Renal cortex interstitium (tissue), 15 donors: ENCODE data around the gene PHLDA1. TPM values are rescaled to one million over a fixed set of nuclear protein-coding genes. Genes with fewer than 3 reads are reported as not detected.

ENCODE experiments used
- DNase-seq, 11 donors: peaks; one replicate each; pipeline ENCODE4 v3.0.0-alpha.2; 2013; ENCODE audit warnings: low read depth in 9 of 11, low spot score in 4 of 11; ENCODE audit errors: extremely low read depth in 1 of 11
- long read RNA-seq, 16 experiments: transcript quantifications; one replicate each; lab custom pipeline, GENCODE V29; 2026
- polyA plus RNA-seq, 3 donors: library from polyadenylated mRNA; unstranded; fragments of 120-200 nt; gene quantifications; one replicate each; pipeline ENCODE4 v1.2.1, GENCODE V29; 2013; ENCODE audit not compliant: insufficient read length in 3 of 3

Gene PHLDA1
- 10 to 100 TPM; 37.7 to 44.9 (median 41.7) TPM for polyA plus RNA-seq
- long read RNA-seq, donor 1, full-length matches to known transcripts, result 15 of 15 reads
- long read RNA-seq, donor 1, partial matches to known transcripts, result 0 of 15 reads
- long read RNA-seq, donor 1, other reads (novel, unspliced or antisense), result 0 of 15 reads
- long read RNA-seq, donor 2, full-length matches to known transcripts, result 14 of 14 reads
- long read RNA-seq, donor 2, partial matches to known transcripts, result 0 of 14 reads
- long read RNA-seq, donor 2, other reads (novel, unspliced or antisense), result 0 of 14 reads
- long read RNA-seq, donor 3, full-length matches to known transcripts, result 27 of 27 reads
- long read RNA-seq, donor 3, partial matches to known transcripts, result 0 of 27 reads
- long read RNA-seq, donor 3, other reads (novel, unspliced or antisense), result 0 of 27 reads
- long read RNA-seq, donor 4, full-length matches to known transcripts, result 19 of 19 reads
- long read RNA-seq, donor 4, partial matches to known transcripts, result 0 of 19 reads
- long read RNA-seq, donor 4, other reads (novel, unspliced or antisense), result 0 of 19 reads
- long read RNA-seq, donor 5, result 0 reads
- long read RNA-seq, donor 6, full-length matches to known transcripts, result 37 of 37 reads
- long read RNA-seq, donor 6, partial matches to known transcripts, result 0 of 37 reads
- long read RNA-seq, donor 6, other reads (novel, unspliced or antisense), result 0 of 37 reads
- long read RNA-seq, donor 7, full-length matches to known transcripts, result 24 of 24 reads
- long read RNA-seq, donor 7, partial matches to known transcripts, result 0 of 24 reads
- long read RNA-seq, donor 7, other reads (novel, unspliced or antisense), result 0 of 24 reads
- long read RNA-seq, donor 8, full-length matches to known transcripts, result 59 of 59 reads
- long read RNA-seq, donor 8, partial matches to known transcripts, result 0 of 59 reads
- long read RNA-seq, donor 8, other reads (novel, unspliced or antisense), result 0 of 59 reads
- long read RNA-seq, donor 9, full-length matches to known transcripts, result 8 of 8 reads
- long read RNA-seq, donor 9, partial matches to known transcripts, result 0 of 8 reads
- long read RNA-seq, donor 9, other reads (novel, unspliced or antisense), result 0 of 8 reads
- long read RNA-seq, donor 10, full-length matches to known transcripts, result 26 of 26 reads
- long read RNA-seq, donor 10, partial matches to known transcripts, result 0 of 26 reads
- long read RNA-seq, donor 10, other reads (novel, unspliced or antisense), result 0 of 26 reads
- long read RNA-seq, donor 11, full-length matches to known transcripts, result 14 of 27 reads
- long read RNA-seq, donor 11, partial matches to known transcripts, result 13 of 27 reads
- long read RNA-seq, donor 11, other reads (novel, unspliced or antisense), result 0 of 27 reads
- long read RNA-seq, donor 12, full-length matches to known transcripts, result 5 of 5 reads
- long read RNA-seq, donor 12, partial matches to known transcripts, result 0 of 5 reads
- long read RNA-seq, donor 12, other reads (novel, unspliced or antisense), result 0 of 5 reads
- long read RNA-seq, donor 13, result 0 reads
- long read RNA-seq, donor 14, full-length matches to known transcripts, result 15 of 15 reads
- long read RNA-seq, donor 14, partial matches to known transcripts, result 0 of 15 reads
- long read RNA-seq, donor 14, other reads (novel, unspliced or antisense), result 0 of 15 reads
- long read RNA-seq, donor 15, full-length matches to known transcripts, result 6 of 6 reads
- long read RNA-seq, donor 15, partial matches to known transcripts, result 0 of 6 reads
- long read RNA-seq, donor 15, other reads (novel, unspliced or antisense), result 0 of 6 reads
- long read RNA-seq, donor 16, full-length matches to known transcripts, result 64 of 78 reads
- long read RNA-seq, donor 16, partial matches to known transcripts, result 14 of 78 reads
- long read RNA-seq, donor 16, other reads (novel, unspliced or antisense), result 0 of 78 reads

- peak in 10 of 11 donors; percentile 86 to 96 (median 95) for DNase-seq
These were observed at the start of gene PHLDA1 for GRCh38 chr12:76031414-76032042. Gene PHLDA1, minus strand, starts transcription at chr12:76031776.

- DNase-seq, result no peak
These were observed 49.3 kb upstream of the PHLDA1 start for GRCh38 chr12:76080729-76081415.

DNA sequence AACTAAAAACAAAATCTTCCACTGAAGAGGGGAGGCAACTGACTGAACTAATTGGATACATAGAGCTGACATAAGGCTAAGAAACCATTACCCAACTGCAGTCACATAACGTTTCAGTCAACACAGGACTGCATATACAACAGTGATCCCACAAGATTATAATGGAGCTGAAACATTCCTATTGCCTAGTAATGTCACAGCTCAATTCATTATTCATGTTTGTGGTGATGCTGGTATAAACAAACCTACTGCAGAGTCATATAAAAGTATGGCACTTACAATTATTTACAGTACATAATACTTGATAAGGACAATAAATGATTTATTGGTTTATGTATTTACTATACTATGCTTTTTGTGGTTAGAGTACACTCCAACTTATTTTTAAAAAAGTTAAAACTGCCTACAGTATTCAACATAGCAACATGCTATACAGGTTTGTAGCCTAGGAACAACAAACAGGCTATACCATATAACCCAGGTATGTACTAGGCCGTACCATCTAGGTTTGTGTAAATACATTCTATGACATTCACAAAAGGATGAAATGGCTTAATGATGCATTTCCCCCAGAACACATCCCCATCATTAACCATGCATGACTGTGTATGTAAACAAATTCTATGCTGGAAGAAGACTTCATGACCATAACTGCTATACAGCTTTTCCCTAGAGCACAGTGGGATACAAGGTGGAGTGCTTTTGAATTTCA is 48.6 kb upstream of the PHLDA1 start:
- no peak for DNase-seq

DNA sequence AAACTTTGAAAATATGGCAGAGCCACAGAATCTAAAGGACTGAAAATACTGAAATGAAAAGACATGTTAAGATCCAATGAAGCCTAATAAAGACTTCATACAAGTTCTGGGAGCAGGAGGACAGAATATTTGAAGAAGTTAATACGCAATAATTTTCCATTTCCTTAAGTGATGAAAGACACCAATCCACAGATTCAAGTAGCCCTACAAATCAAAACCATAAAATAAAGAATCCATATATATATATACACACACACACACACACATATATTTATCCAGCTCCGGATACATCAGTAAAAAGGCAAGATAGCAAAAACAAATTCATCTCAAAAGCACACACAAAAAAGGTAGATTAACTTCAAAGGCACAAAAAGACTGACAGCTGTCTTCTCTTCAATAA is 47.2 kb upstream of the PHLDA1 start:
- DNase-seq, result no peak

DNA sequence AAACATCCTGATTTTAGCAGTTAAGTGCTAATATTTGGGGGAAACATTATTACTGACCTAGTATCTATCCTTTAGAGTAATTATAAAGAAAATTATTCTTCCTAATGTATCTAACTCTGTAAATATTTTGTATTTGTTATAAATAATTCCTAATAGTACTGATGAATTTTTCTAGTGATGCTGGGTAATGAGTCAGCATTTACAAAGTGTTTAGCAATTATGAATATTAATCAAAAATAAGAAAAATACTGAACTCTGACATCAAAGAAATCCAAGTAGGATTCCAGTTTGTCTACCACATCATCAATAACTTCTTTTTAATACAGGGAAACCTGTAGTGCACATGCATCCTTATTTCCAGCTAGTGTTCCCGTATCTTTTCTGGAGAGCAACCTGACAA is 43.9 kb upstream of the PHLDA1 start:
- no peak for DNase-seq

GRCh38 chr12:76074701-76075336 is 43.2 kb upstream of the PHLDA1 start:
- DNase-seq, result no peak

DNA sequence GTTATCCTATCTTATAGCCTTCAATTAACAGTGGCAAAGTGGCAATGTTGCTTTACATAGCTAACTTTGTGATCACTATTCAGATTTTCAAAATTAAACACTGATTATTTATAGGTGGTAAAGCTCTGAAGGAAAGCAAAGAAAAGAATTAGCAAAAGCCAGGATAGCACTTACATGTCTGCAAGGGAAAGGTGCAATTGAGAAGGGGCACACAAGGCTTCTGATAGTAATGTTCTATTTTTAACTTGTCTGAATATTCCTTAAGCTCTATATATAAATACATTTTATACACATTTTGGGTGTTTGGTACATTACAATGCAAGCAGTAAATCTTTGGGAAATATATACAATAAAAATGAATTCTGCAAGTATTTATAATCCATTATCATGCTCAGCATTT is 42.0 kb upstream of the PHLDA1 start:
- no peak for DNase-seq

GRCh38 chr12:76072568-76072967 is 41.0 kb upstream of the PHLDA1 start:
- DNase-seq, result no peak

DNA sequence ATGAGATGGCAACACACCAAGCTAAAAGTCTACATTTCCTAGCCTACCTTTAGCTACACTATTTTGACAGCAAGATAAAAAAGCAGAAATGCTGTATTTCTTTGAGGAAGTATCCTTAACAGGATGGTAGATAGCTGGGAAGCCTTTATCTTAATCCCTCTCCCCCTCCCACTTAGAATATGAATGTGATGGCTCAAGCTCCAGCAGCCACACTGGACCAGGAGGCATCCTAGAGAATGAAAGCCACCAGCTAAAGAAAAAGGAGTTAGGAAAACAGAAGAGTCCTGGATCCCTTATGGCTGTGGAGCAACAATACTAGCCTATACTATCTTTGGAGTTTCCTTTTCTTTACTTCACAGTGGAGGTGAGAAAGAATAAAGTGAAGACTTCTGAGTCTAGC is 37.8 kb upstream of the PHLDA1 start:
- DNase-seq, result no peak

DNA sequence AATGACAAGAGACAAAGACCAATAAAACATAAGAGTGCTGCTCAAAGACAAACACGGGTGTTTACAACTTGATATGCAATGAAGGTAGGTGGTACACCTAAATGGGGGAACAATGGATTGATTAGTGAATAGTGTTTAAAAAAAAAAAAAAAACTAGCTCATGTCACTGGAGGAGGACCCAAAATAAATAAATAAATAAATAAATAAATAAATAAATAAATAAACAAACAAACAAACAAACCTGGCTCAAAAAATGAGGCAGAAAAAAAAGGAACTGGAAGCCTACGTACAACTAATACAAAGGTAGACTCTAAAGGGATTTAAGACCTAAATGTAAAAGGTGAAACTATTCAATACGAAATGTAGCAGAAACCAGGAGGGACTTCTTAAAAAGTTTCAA is 34.3 kb upstream of the PHLDA1 start:
- DNase-seq, result no peak

- no peak for DNase-seq
These were observed 33.3 kb upstream of the PHLDA1 start for GRCh38 chr12:76064904-76065303.

- no peak for DNase-seq
These were observed 28.5 kb upstream of the PHLDA1 start for GRCh38 chr12:76060111-76060510.

DNA sequence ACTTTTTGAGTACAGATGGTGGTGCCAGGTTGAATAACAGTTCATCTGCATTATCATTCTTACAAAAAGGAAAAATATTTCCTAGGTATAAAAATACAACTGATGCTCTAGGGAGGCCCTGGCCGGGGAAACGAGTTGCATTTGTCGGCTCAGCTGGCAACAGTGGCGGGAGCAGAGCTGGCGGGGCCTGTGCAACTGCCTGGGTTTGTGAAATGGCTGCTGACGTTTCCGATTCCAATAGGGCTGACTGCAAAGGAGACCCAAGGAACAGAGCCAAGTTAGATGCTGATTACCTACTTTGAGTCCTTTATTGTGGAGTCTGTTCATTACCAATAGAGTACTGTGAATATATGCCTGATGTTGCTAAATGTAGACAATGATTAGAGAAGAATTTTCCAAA is 25.8 kb upstream of the PHLDA1 start:
- DNase-seq, result no peak

- DNase-seq, result no peak
These were observed 23.8 kb upstream of the PHLDA1 start for GRCh38 chr12:76055393-76055792.

DNA sequence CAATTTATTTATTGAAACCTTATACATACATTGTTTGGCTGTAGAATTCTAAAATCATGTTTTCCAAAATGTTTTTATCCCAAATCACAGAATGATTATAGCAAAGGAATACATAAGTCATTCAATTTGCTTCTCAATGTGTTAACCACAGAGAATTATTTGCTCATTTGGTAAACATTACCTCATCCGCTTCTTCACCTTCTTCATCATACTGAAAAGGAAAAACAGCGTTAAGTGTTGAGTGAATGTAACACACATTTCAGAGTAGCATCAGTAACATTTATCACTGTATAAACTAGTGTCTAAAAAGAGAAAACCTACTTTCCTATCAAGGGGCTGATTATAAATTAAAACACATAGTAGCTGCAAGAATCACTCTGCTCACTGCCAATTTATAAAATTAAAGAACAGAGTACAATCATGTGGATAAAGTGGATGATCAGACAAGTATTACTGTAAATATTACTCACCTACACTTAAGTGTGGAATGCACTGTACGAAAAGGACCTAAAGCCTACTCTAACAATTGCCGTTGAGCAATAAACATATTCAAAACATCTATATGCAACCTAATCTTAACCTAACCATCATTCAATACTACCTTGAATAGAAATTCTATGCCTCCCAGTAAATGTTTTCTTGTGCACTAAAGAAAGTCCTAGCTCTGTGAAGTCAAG is 18.1 kb upstream of the PHLDA1 start:
- no peak for DNase-seq

GRCh38 chr12:76047742-76048141 is 16.2 kb upstream of the PHLDA1 start:
- DNase-seq, result no peak
